NCI-H2196 treated with DMSO at 0.1 percent for 48 hours (cell line): ENCODE data around the gene IL33.
A peak's percentile ranks its signal among the peaks of the same experiment; 100 is the strongest.

ENCODE experiments used
- DNase-seq: peaks from one replicate; lab custom pipeline; 2025; ENCODE audit not compliant: unreplicated experiment; lab: John Stamatoyannopoulos, UW

Gene IL33

DNA sequence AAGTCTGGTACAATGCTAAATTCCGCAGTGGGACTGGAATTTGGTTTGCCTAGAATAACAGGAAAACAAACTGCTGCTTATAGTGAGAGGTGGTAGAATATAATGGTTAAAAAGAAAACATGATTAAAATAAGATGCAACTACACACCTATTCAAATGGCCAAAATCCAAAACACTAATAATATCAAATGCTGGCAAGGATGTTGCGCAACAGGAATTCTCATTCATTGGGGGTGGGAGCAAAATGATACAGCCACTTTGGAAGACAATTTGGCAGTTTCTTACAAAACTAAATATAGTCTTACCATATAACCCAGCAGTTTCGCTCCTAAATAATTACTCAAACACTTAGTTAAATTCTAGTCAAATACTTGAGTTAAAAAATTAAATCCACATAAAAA, 61.8 kb downstream of the IL33 start:
- no peak for DNase-seq

DNA sequence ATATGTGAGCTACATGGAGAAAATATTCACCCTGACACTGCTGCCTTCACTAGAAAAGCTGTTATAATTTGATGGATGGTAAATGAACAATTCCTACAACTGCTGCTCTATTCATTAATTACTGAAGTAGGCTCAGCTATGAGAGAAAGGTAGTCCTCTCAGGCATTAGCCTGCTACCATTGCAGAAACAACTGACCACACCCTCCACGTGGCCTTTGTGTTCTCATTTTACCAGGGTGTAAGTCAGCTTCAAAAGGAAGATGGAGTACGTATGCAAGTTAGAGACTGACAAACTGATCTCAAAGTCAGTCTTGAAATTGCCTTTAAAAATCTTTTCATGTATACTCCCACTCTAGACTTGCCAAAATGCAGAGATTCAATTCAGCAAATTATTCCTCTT, 86.3 kb downstream of the IL33 start:
- DNase-seq: no peak

DNA sequence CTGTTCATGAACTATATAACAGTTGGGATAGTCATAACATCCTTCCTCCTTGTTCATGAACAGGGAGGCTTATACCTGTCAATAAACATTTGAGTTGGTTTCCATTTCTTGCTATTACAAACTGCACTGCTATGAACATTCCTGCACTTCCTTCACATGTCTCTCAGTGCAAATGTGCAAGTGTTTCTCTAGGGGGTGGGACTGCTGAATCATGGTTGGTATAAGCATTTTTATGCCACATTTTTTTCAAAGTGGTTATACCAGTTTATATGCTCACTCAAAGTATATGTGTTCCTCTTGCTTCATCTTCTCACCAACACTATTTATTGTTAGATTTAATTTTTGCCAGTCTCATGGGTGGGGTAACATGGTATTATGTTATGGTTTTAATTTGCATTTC, 86.8 kb downstream of the IL33 start:
- DNase-seq: no peak

DNA sequence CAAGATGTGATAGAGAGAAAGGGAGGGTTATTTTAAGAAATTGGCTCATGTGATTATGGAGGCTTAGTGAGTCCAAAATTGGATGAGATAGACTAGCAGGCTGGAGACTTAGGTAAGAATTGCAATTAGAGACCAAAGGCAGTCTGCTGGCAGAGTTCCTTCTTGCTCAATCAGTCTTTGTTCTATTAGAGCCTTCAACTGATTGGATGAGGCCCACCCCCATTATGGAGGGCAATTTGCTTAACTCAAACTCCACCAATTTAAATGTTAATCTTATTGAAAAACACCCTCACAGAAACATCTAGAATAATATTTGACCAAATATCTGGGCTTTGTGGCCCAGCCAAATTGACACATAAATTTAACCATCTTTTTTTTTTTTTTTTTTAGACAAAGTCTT, 88.6 kb downstream of the IL33 start:
- DNase-seq: no peak

DNA sequence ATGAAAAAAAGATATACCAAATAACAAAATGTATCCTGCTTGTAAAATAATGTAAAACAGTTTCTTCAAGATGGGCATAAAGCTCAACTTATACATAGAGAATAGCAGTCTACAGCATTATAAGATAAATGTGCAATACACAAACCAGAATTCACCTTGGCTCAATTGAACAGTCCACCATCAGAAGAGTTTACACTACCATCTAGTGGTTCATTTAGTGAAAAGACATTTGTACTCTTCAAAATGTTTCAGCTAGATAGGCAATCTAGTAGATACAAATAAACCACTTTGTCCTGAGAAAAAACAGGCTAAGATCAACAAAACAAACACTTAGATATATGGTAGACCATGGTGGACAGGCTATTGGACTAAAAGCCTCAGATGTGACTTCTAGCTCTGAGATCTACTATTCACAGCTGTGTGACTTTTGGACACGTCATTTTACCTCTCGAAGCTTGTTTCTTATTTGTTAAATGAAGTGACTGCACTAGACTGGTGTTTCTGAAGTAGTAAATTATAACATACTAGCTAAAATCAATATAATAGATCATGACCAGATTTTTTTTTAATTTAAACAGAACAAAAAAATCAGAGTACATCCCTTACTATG, 90.5 kb downstream of the IL33 start:
- peak; percentile 46 for DNase-seq
